ENCODE results near the gene PAPPA2. TPM values are rescaled to one million over a fixed set of nuclear protein-coding genes. Genes with fewer than 3 reads are reported as not detected.
A peak's percentile ranks its signal among the peaks of the same experiment; 100 is the strongest.

Gene PAPPA2
- total RNA-seq, 4 donors from 2014 or later: 0.23 to 0.51 (median 0.34) TPM

- Histone ChIP-seq H3K27me3 (no peaks in the 10 kb centered on the region), H3K4me1 (peaks cover 10% of the 10 kb centered on the region), H3K27ac (no peak overlapping the region), H3K4me3 (no peak overlapping the region), H3K36me3 (no peaks in the 10 kb centered on the region), H3K9me3 (no peaks in the 10 kb centered on the region)
- no peak for DNase-seq (ENCODE audit: low spot score in 2 of 2)
- TF ChIP-seq EP300 (IDR thresholded peaks at IDR 0.05) (no peak), POLR2AphosphoS5 (IDR thresholded peaks at IDR 0.05) (no peak), POLR2A (IDR thresholded peaks at IDR 0.05) (no peak)
- TF ChIP-seq, protein P1, sequence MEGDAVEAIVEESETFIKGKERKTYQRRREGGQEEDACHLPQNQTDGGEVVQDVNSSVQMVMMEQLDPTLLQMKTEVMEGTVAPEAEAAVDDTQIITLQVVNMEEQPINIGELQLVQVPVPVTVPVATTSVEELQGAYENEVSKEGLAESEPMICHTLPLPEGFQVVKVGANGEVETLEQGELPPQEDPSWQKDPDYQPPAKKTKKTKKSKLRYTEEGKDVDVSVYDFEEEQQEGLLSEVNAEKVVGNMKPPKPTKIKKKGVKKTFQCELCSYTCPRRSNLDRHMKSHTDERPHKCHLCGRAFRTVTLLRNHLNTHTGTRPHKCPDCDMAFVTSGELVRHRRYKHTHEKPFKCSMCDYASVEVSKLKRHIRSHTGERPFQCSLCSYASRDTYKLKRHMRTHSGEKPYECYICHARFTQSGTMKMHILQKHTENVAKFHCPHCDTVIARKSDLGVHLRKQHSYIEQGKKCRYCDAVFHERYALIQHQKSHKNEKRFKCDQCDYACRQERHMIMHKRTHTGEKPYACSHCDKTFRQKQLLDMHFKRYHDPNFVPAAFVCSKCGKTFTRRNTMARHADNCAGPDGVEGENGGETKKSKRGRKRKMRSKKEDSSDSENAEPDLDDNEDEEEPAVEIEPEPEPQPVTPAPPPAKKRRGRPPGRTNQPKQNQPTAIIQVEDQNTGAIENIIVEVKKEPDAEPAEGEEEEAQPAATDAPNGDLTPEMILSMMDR (IDR thresholded peaks at IDR 0.05): no peak
- WGBS: 36% methylated on average over 5 of the region's 5 CpGs
Measured at GRCh38 chr1:176838276-176838995, 375.5 kb downstream of the PAPPA2 start.

GRCh38 chr1:176839216-176839615 lies 376.2 kb downstream of the PAPPA2 start:
- Histone ChIP-seq H3K4me1 (peaks cover 10% of the 10 kb centered on the region), H3K9me3 (no peaks in the 10 kb centered on the region), H3K27ac (no peak overlapping the region), H3K27me3 (no peaks in the 10 kb centered on the region), H3K4me3 (no peak overlapping the region), H3K36me3 (no peaks in the 10 kb centered on the region)
- TF ChIP-seq, protein P1 (IDR thresholded peaks at IDR 0.05): no peak
- TF ChIP-seq EP300 (IDR thresholded peaks at IDR 0.05) (no peak), POLR2A (IDR thresholded peaks at IDR 0.05) (no peak), POLR2AphosphoS5 (IDR thresholded peaks at IDR 0.05) (no peak)
- DNase-seq (ENCODE audit: low spot score in 2 of 2): no peak
- WGBS: 87% methylated on average over 4 of the region's 4 CpGs

DNA sequence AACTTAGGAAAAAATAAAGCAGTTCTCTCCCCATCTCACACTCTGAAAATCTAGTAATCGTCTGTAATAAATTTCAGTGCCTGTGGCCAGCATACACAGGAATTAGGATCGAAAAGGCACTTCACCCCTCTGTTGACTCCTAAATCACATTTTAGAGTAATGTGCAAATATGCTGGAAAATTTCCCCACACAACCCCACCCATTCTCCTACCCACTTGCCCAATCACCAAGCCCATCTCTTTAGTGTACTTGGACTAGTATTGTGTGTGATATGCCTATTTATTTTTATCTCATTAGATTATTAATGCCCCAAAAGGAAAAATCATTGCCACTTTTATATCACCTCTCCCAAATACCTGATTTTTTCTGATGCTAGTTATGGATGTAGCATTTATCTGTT lies 378.3 kb downstream of the PAPPA2 start:
- Histone ChIP-seq H3K27ac (no peak overlapping the region), H3K27me3 (no peaks in the 10 kb centered on the region), H3K4me3 (no peak overlapping the region), H3K4me1 (peaks cover 10% of the 10 kb centered on the region), H3K36me3 (no peaks in the 10 kb centered on the region), H3K9me3 (no peaks in the 10 kb centered on the region)
- DNase-seq (ENCODE audit: low spot score in 2 of 2): no peak
- WGBS: 45% methylated on average over 2 of the region's 2 CpGs
- TF ChIP-seq POLR2AphosphoS5 (IDR thresholded peaks at IDR 0.05) (no peak), EP300 (IDR thresholded peaks at IDR 0.05) (no peak), POLR2A (IDR thresholded peaks at IDR 0.05) (no peak)
- TF ChIP-seq, protein P1 (IDR thresholded peaks at IDR 0.05): no peak

- DNase-seq (ENCODE audit: low spot score in 2 of 2): no peak
- Histone ChIP-seq H3K4me1 (peaks cover 10% of the 10 kb centered on the region), H3K36me3 (no peaks in the 10 kb centered on the region), H3K27me3 (no peaks in the 10 kb centered on the region), H3K9me3 (no peaks in the 10 kb centered on the region), H3K4me3 (no peak overlapping the region), H3K27ac (no peak overlapping the region)
- TF ChIP-seq, protein P1 (IDR thresholded peaks at IDR 0.05): peak; percentile 31 to 36
- TF ChIP-seq POLR2A (IDR thresholded peaks at IDR 0.05): no peak
- 25% methylated on average over 4 of the region's 4 CpGs for WGBS
Measured at GRCh38 chr1:176843352-176844297, 380.6 kb downstream of the PAPPA2 start.

DNA sequence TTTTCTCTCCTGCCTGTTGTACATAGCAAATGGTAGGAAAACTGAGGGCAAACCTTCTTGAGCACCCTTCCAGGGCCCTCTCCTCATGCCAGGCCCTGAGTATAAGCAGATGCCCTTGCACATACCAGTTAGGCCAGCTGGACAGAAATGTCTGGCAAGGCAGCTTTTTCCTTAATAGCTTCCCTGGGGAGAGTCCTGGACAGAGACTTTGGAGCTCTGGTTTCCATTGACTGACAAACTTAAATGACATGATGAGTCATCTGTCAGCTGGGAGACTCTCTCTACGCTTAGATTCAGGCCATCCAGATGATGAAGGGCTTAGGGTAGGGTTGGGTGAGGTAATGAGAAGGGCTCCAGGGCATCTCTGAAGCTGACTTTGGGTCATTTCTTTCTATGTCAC lies 384.1 kb downstream of the PAPPA2 start:
- Histone ChIP-seq H3K4me3 (no peak overlapping the region), H3K27ac (no peak overlapping the region), H3K9me3 (no peaks in the 10 kb centered on the region), H3K27me3 (no peaks in the 10 kb centered on the region), H3K4me1 (peaks cover 8% of the 10 kb centered on the region), H3K36me3 (no peaks in the 10 kb centered on the region)
- no peak for DNase-seq (ENCODE audit: low spot score in 2 of 2)
- 33% methylated on average over 1 of the region's 1 CpG for WGBS
- TF ChIP-seq EP300 (IDR thresholded peaks at IDR 0.05): no peak
- no peak for TF ChIP-seq POLR2A (IDR thresholded peaks at IDR 0.05)
- TF ChIP-seq, protein P1 (IDR thresholded peaks at IDR 0.05): no peak
- no peak for TF ChIP-seq POLR2AphosphoS5 (IDR thresholded peaks at IDR 0.05)
